Esophagus (tissue), 2 donors: ENCODE results near the gene SAMD5. TPM values are rescaled to one million over a fixed set of nuclear protein-coding genes. Genes with fewer than 3 reads are reported as not detected.

Experiments used
- H3K27ac ChIP-seq, 2 donors: one replicate each; pipeline ENCODE4 v1.5.1; 2013; ENCODE audit warnings: low read depth in 2 of 2, mild to moderate bottlenecking in 2 of 2, inconsistent platforms in 1 of 2, low read length in 1 of 2, moderate library complexity in 1 of 2
- H3K27me3 ChIP-seq, 2 donors: one replicate each; pipeline ENCODE4 v1.6.1; 2013; ENCODE audit warnings: low read length in 2 of 2, control low read depth in 1 of 2, mild to moderate bottlenecking in 1 of 2; ENCODE audit not compliant: insufficient read depth in 2 of 2, control insufficient read depth in 1 of 2
- H3K36me3 ChIP-seq, 2 donors: one replicate each; pipeline ENCODE4 v1.6.1; 2013; ENCODE audit warnings: low read length in 1 of 2; ENCODE audit not compliant: control insufficient read depth in 2 of 2, insufficient read depth in 2 of 2
- H3K4me1 ChIP-seq, 2 donors: one replicate each; pipeline ENCODE4 v1.6.1; 2013; ENCODE audit warnings: low read length in 1 of 2; ENCODE audit not compliant: control insufficient read depth in 2 of 2, insufficient read depth in 2 of 2
- H3K4me3 ChIP-seq, 2 donors: one replicate each; pipeline ENCODE4 v1.5.1; 2013; ENCODE audit warnings: low read length in 2 of 2, mild to moderate bottlenecking in 2 of 2, low read depth in 1 of 2, moderate library complexity in 1 of 2
- H3K9me3 ChIP-seq, 2 donors: one replicate each; pipeline ENCODE4 v1.6.1; 2013; ENCODE audit warnings: mild to moderate bottlenecking in 2 of 2, low read depth in 1 of 2, low read length in 1 of 2, moderate library complexity in 1 of 2; ENCODE audit not compliant: control insufficient read depth in 2 of 2, insufficient read depth in 1 of 2
- WGBS, 2 donors: extraction: QIAGEN DNeasy Blood & Tissue Kit; methylation state at CpG; one replicate each; pipeline ENCODE4 v1.1.7; 2013; 5-methylcytosine and 5-hydroxymethylcytosine counted together
- polyA plus RNA-seq, 2 donors: library from polyadenylated mRNA; stranded (reverse); fragments of 200-250 nt; gene quantifications; one replicate each; pipeline ENCODE4 v1.2.3, GENCODE V29; 2013
- donor health status: healthy with polysubstance abuse.
- donor health status: Bipolar disorder and iron deficiency.

The SAMD5 gene
- polyA plus RNA-seq, 2 donors, result 7.2 to 7.4 TPM

- no peaks in the 10 kb centered on the region for H3K9me3 ChIP-seq
- WGBS, 2 donors, result 88 to 93% methylated on average over 2 of the region's 2 CpGs
- H3K4me3 ChIP-seq, result no peak overlapping the region
- peaks cover 4 to 6% of the 10 kb centered on the region in 2 donors for H3K4me1 ChIP-seq
- peaks cover 0 to 10% of the 10 kb centered on the region in 2 donors for H3K27me3 ChIP-seq
- H3K27ac ChIP-seq, result no peak overlapping the region
- no peaks in the 10 kb centered on the region for H3K36me3 ChIP-seq
Observed at GRCh38 chr6:147504848-147505247, 3.6 kb upstream of the SAMD5 start.

GRCh38 chr6:147506704-147507114 lies 1.8 kb upstream of the SAMD5 start:
- peaks cover 4 to 6% of the 10 kb centered on the region in 2 donors for H3K4me1 ChIP-seq
- H3K4me3 ChIP-seq, result peak overlapping the region; percentile 70 to 71
- no peaks in the 10 kb centered on the region for H3K9me3 ChIP-seq
- no peak overlapping the region for H3K27ac ChIP-seq
- 1 to 2% methylated on average over 30 of the region's 30 CpGs for WGBS, 2 donors
- peaks cover 0 to 10% of the 10 kb centered on the region in 2 donors for H3K27me3 ChIP-seq
- H3K36me3 ChIP-seq, result no peaks in the 10 kb centered on the region

- Histone ChIP-seq H3K27me3 (peaks cover 0 to 10% of the 10 kb centered on the region in 2 donors), H3K4me1 (peaks cover 4 to 6% of the 10 kb centered on the region in 2 donors), H3K9me3 (no peaks in the 10 kb centered on the region), H3K27ac (peak overlapping the region; percentile 78 to 84), H3K36me3 (no peaks in the 10 kb centered on the region), H3K4me3 (peak overlapping the region; percentile 70 to 71)
- 3% methylated on average over 47 to 52 of the region's 52 CpGs for WGBS, 2 donors
Observed at GRCh38 chr6:147507162-147508041, 1.1 kb upstream of the SAMD5 start.

GRCh38 chr6:147508866-147509608 lies 547 bp downstream of the SAMD5 start:
- Histone ChIP-seq H3K27me3 (peaks cover 0 to 10% of the 10 kb centered on the region in 2 donors), H3K9me3 (no peaks in the 10 kb centered on the region), H3K27ac (peak overlapping the region; percentile 7 to 26), H3K36me3 (no peaks in the 10 kb centered on the region), H3K4me1 (peaks cover 4 to 6% of the 10 kb centered on the region in 2 donors), H3K4me3 (peak overlapping the region; percentile 70 to 71)
- 1 to 2% methylated on average over 73 of the region's 73 CpGs for WGBS, 2 donors

- Histone ChIP-seq H3K9me3 (no peaks in the 10 kb centered on the region), H3K27me3 (peaks cover 0 to 10% of the 10 kb centered on the region in 2 donors), H3K4me1 (peaks cover 4 to 6% of the 10 kb centered on the region in 2 donors), H3K36me3 (no peaks in the 10 kb centered on the region), H3K4me3 (peak overlapping the region in 1 of 2 donors; percentile 71), H3K27ac (no peak overlapping the region)
- 34 to 57% methylated on average over 7 of the region's 7 CpGs for WGBS, 2 donors
Observed at GRCh38 chr6:147509891-147510290, 1.4 kb downstream of the SAMD5 start.

- peaks cover 0 to 10% of the 10 kb centered on the region in 2 donors for H3K27me3 ChIP-seq
- no peak overlapping the region for H3K27ac ChIP-seq
- no peaks in the 10 kb centered on the region for H3K36me3 ChIP-seq
- H3K4me3 ChIP-seq, result peak overlapping the region in 1 of 2 donors; percentile 71
- H3K9me3 ChIP-seq, result no peaks in the 10 kb centered on the region
- 40 to 45% methylated on average over 5 of the region's 5 CpGs for WGBS, 2 donors
- peaks cover 4 to 6% of the 10 kb centered on the region in 2 donors for H3K4me1 ChIP-seq
Observed at GRCh38 chr6:147510929-147511590, 2.6 kb downstream of the SAMD5 start.

- no peaks in the 10 kb centered on the region for H3K27me3 ChIP-seq
- WGBS, 2 donors, result 51 to 62% methylated on average over 2 of the region's 2 CpGs
- H3K36me3 ChIP-seq, result no peaks in the 10 kb centered on the region
- no peaks in the 10 kb centered on the region for H3K9me3 ChIP-seq
- no peak overlapping the region for H3K4me3 ChIP-seq
- no peaks in the 10 kb centered on the region for H3K4me1 ChIP-seq
- H3K27ac ChIP-seq, result no peak overlapping the region
Observed at GRCh38 chr6:147514831-147515230, 6.3 kb downstream of the SAMD5 start.

- Histone ChIP-seq H3K27ac (no peak overlapping the region), H3K9me3 (no peaks in the 10 kb centered on the region), H3K4me3 (no peak overlapping the region), H3K27me3 (no peaks in the 10 kb centered on the region), H3K36me3 (no peaks in the 10 kb centered on the region), H3K4me1 (no peaks in the 10 kb centered on the region)
- 96 to 100% methylated on average over 2 of the region's 2 CpGs for WGBS, 2 donors
Observed at GRCh38 chr6:147515327-147515726, 6.8 kb downstream of the SAMD5 start.

GRCh38 chr6:147522597-147522996 lies 14.1 kb downstream of the SAMD5 start:
- 77 to 88% methylated on average over 1 of the region's 1 CpG for WGBS, 2 donors
- no peaks in the 10 kb centered on the region for H3K27me3 ChIP-seq
- no peaks in the 10 kb centered on the region for H3K36me3 ChIP-seq
- H3K9me3 ChIP-seq, result no peaks in the 10 kb centered on the region
- no peaks in the 10 kb centered on the region for H3K4me1 ChIP-seq
- H3K27ac ChIP-seq, result no peak overlapping the region
- H3K4me3 ChIP-seq, result no peak overlapping the region
